Nephron (organoid): ENCODE data around the gene NEURL1.

Source experiments
- H3K27ac Mint-ChIP-seq, 3 experiments: 2 replicates each; pipeline ENCODE4 v1.8.0; 2020; ENCODE audit warnings: mixed read lengths in 3 of 3, mild to moderate bottlenecking in 2 of 3, moderate library complexity in 1 of 3
- H3K27me3 Mint-ChIP-seq: 2 replicates; pipeline ENCODE4 v1.8.0; 2021; ENCODE audit warnings: low read depth, mild to moderate bottlenecking, moderate library complexity, mixed read lengths
- H3K36me3 Mint-ChIP-seq: 2 replicates; pipeline ENCODE4 v1.8.0; 2020; ENCODE audit warnings: low read depth, mixed read lengths
- H3K4me1 Mint-ChIP-seq: 2 replicates; pipeline ENCODE4 v1.8.0; 2020; ENCODE audit warnings: mixed read lengths
- H3K4me3 Mint-ChIP-seq, 3 experiments: 2 replicates each; pipeline ENCODE4 v1.8.0; 2020; ENCODE audit warnings: mild to moderate bottlenecking in 3 of 3, mixed read lengths in 3 of 3, moderate library complexity in 2 of 3
- H3K9me3 Mint-ChIP-seq: 2 replicates; pipeline ENCODE4 v1.8.0; 2020; ENCODE audit warnings: mixed read lengths
- CTCF ChIP-seq, 3 experiments: fragments of 200-600 bp; sonication (generic); IDR thresholded peaks; one replicate each; pipeline ENCODE4 v1.5.0; 2021; ENCODE audit warnings: antibody characterized with exemption in 3 of 3; ENCODE audit not compliant: unreplicated experiment in 3 of 3

Gene NEURL1

DNA sequence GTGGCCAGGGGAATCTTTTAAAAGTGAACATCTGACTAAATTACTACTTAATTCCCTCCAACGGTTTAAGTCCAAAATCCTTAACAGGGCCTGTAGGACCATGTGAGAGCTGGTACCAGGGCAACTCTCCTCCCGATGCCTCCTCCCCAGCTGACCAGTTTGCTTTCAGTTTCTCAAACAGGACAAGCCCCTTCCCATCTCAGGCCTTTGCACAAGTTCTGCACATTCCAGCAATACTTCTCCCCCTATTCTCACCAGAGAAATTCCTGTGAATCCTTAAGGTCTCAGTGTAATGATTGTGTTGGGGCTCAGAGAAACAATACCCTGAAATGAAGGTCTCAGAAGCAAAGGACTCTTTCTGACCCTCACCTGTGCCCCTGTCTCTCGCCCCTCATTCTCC, 26.8 kb upstream of the NEURL1 start:
- Mint-ChIP-seq H3K4me3 (no peak overlapping the region), H3K27ac (no peak overlapping the region), H3K9me3 (no peaks in the 10 kb centered on the region), H3K4me1 (no peaks in the 10 kb centered on the region), H3K27me3 (peaks cover 12% of the 10 kb centered on the region), H3K36me3 (no peaks in the 10 kb centered on the region)
- no peak for TF ChIP-seq CTCF (IDR thresholded peaks at IDR 0.05; ENCODE audit: unreplicated experiment in 3 of 3)

DNA sequence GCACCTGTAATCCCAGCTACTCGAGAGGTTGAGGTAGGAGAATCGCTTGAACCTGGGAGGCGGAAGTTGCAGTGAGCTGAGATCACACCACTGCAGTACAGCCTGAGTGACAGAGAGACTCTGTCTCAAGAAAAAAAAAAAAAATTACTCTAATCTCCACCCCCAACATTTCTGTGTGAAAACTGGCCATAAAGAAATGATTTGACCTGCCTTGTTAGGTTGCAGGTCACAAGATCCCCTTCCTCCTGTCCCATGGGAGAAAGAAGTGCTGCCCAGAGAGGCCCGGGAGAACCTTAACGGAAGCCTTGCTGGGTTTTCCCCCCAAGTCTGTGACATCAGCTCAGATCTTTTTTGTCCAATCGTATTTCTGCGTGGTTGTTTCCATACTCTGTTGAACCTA, 26.1 kb upstream of the NEURL1 start:
- Mint-ChIP-seq H3K4me1 (no peaks in the 10 kb centered on the region), H3K27me3 (peaks cover 12% of the 10 kb centered on the region), H3K36me3 (no peaks in the 10 kb centered on the region), H3K4me3 (no peak overlapping the region), H3K9me3 (no peaks in the 10 kb centered on the region), H3K27ac (no peak overlapping the region)
- TF ChIP-seq CTCF (IDR thresholded peaks at IDR 0.05; ENCODE audit: unreplicated experiment in 3 of 3) = no peak

DNA sequence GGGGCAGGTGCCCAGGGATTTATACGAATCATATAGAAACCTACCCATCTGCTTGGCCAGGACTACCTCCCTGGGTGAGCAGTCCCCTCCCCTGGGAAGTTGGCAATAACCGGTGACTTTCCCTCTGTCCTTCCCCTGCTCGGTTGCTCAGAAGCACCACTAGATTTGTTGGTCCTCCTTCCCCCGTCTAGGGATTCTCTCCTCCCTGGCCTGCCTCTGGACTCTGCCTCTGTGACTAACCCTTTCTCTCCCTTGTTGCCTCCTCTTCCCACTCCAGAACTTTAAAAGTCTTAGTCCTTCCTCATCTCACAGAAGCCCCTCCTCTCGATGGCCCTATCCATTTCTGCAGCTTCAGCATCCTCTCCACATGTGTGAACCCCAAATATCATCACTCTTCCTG, 24.3 kb upstream of the NEURL1 start:
- no peaks in the 10 kb centered on the region for H3K4me1 Mint-ChIP-seq
- TF ChIP-seq CTCF (IDR thresholded peaks at IDR 0.05; ENCODE audit: unreplicated experiment in 3 of 3) = no peak
- no peak overlapping the region for H3K27ac Mint-ChIP-seq
- no peak overlapping the region for H3K4me3 Mint-ChIP-seq
- H3K27me3 Mint-ChIP-seq = peaks cover 15% of the 10 kb centered on the region
- no peaks in the 10 kb centered on the region for H3K36me3 Mint-ChIP-seq
- H3K9me3 Mint-ChIP-seq = no peaks in the 10 kb centered on the region

- no peaks in the 10 kb centered on the region for H3K36me3 Mint-ChIP-seq
- H3K9me3 Mint-ChIP-seq = no peaks in the 10 kb centered on the region
- H3K27me3 Mint-ChIP-seq = peaks cover 12% of the 10 kb centered on the region
- TF ChIP-seq CTCF (IDR thresholded peaks at IDR 0.05; ENCODE audit: unreplicated experiment in 3 of 3) = no peak
- no peak overlapping the region for H3K4me3 Mint-ChIP-seq
- no peak overlapping the region for H3K27ac Mint-ChIP-seq
- H3K4me1 Mint-ChIP-seq = no peaks in the 10 kb centered on the region
These were observed 22.5 kb upstream of the NEURL1 start for GRCh38 chr10:103470761-103471653.

GRCh38 chr10:103472005-103472404, 21.5 kb upstream of the NEURL1 start:
- H3K9me3 Mint-ChIP-seq = no peaks in the 10 kb centered on the region
- peaks cover 13% of the 10 kb centered on the region for H3K27me3 Mint-ChIP-seq
- H3K27ac Mint-ChIP-seq = no peak overlapping the region
- H3K36me3 Mint-ChIP-seq = no peaks in the 10 kb centered on the region
- no peaks in the 10 kb centered on the region for H3K4me1 Mint-ChIP-seq
- no peak overlapping the region for H3K4me3 Mint-ChIP-seq
- no peak for TF ChIP-seq CTCF (IDR thresholded peaks at IDR 0.05; ENCODE audit: unreplicated experiment in 3 of 3)

- Mint-ChIP-seq H3K9me3 (no peaks in the 10 kb centered on the region), H3K36me3 (no peaks in the 10 kb centered on the region), H3K4me1 (no peaks in the 10 kb centered on the region), H3K4me3 (no peak overlapping the region), H3K27ac (no peak overlapping the region), H3K27me3 (peaks cover 13% of the 10 kb centered on the region)
- TF ChIP-seq CTCF (IDR thresholded peaks at IDR 0.05; ENCODE audit: unreplicated experiment in 3 of 3) = no peak
These were observed 20.2 kb upstream of the NEURL1 start for GRCh38 chr10:103473261-103473671.
